Renal cortex interstitium (tissue), 15 donors: Measurements from ENCODE around the gene FYB1. TPM values are rescaled to one million over a fixed set of nuclear protein-coding genes. Genes with fewer than 3 reads are reported as not detected.
A peak's percentile ranks its signal among the peaks of the same experiment; 100 is the strongest.
"Not testable (repeated sequence)": the region's sequence is repeated elsewhere in the genome, so short reads cannot be mapped to it uniquely, and the experiment has no call there.

ENCODE experiments used
- DNase-seq, 11 donors: peaks; one replicate each; pipeline ENCODE4 v3.0.0-alpha.2; 2013; ENCODE audit warnings: low read depth in 9 of 11, low spot score in 4 of 11; ENCODE audit errors: extremely low read depth in 1 of 11
- long read RNA-seq, 16 experiments: transcript quantifications; one replicate each; lab custom pipeline, GENCODE V29; 2026
- polyA plus RNA-seq, 3 donors: library from polyadenylated mRNA; unstranded; fragments of 120-200 nt; gene quantifications; one replicate each; pipeline ENCODE4 v1.2.1, GENCODE V29; 2013; ENCODE audit not compliant: insufficient read length in 3 of 3

FYB1 gene
- polyA plus RNA-seq, result 1 to 10 TPM; 3.9 to 4.4 (median 4.4) TPM
- long read RNA-seq, donor 1, partial matches to known transcripts, result 0 of 1 reads
- long read RNA-seq, donor 1, other reads (novel, unspliced or antisense), result 0 of 1 reads
- long read RNA-seq, donor 2, result 0 reads
- long read RNA-seq, donor 3, result 0 reads
- long read RNA-seq, donor 4, result 0 reads
- long read RNA-seq, donor 5, result 0 reads
- long read RNA-seq, donor 6, result 0 reads
- long read RNA-seq, donor 7, result 0 reads
- long read RNA-seq, donor 8, result 0 reads
- long read RNA-seq, donor 9, result 0 reads
- long read RNA-seq, donor 10, partial matches to known transcripts, result 0 of 1 reads
- long read RNA-seq, donor 10, other reads (novel, unspliced or antisense), result 0 of 1 reads
- long read RNA-seq, donor 11, result 0 reads
- long read RNA-seq, donor 12, partial matches to known transcripts, result 0 of 1 reads
- long read RNA-seq, donor 12, other reads (novel, unspliced or antisense), result 0 of 1 reads
- long read RNA-seq, donor 13, result 0 reads
- long read RNA-seq, donor 14, result 0 reads
- long read RNA-seq, donor 15, result 0 reads
- long read RNA-seq, donor 16, result 0 reads

DNA sequence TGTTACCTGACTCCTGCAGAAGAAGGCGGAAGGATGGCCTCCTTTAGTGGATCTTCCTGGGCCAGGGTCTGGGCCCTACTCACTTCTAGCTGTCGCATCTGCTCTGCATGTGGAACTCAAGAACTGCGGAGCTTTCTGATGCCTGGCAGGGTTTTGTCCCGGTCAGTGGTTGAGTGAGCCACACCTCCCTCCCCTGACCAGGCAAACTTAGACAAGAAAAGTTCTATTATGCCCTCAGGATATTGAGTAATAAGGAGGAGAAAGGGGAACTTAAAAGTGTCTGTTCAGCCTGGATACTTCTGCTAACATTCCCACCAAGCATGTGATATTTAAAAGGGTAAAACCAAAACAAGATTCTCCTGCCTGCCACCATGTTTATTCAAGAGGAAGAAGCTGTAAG is at the start of gene FYB1:
TSS of gene FYB1 (minus strand) at position 127 of the 400 bp plus-strand sequence. CDS start 16,603 bp downstream, outside the sequence.
- DNase-seq, result peak in 2 of 11 donors; percentile 3 to 9

- DNase-seq, result no peak
Observed at GRCh38 chr5:39267186-39267585, 47.8 kb upstream of the FYB1 start.

- no peak for DNase-seq
Observed at GRCh38 chr5:39266442-39266841, 47.1 kb upstream of the FYB1 start.

DNA sequence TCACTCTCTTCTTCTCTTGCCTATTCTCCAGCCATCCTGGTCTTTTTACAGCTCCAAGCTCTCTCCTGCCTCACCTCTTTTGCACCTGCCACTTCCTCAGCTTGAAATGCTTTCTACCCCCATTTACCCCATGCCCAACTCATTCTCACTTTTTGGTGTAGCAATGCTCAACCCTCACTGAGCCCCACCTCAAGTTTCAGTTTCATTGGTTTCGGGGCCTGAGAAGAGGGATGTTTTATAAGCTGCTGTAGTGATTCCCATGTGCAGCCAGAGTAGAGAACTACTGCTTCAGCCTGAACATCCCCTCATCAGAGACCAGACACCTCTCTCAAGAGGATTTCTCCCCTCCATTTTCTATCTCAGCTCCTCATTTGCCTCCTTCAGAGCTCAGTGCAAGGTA is 45.2 kb upstream of the FYB1 start:
- no peak for DNase-seq

- DNase-seq, result no peak
Observed at GRCh38 chr5:39262981-39263380, 43.6 kb upstream of the FYB1 start.

DNA sequence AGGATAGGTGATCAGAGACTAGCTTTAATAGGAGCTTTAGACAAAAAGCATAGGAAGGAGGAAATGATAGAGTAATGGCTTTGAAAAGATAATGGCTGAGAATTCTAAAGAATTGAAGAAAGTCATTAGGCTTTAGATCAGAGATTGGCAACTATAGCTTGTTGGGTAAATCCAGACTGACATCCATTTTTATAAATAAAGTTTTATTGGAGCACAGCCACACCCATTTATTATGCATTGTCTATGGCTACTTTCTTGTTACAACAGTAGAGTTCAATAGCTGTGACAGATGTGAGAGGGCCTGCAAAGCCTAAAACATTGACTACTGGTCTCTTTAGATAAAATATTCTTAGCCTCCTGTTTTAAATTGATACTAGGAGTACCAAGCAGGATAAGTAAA is 40.7 kb upstream of the FYB1 start:
- DNase-seq, result no peak

- peak in 1 of 11 donors; percentile 11 for DNase-seq
Observed at GRCh38 chr5:39257554-39257953, 38.2 kb upstream of the FYB1 start.

GRCh38 chr5:39256477-39257235 is 37.3 kb upstream of the FYB1 start:
- DNase-seq, result no peak

- no peak for DNase-seq
Observed at GRCh38 chr5:39255406-39255805, 36.0 kb upstream of the FYB1 start.

- no peak for DNase-seq
Observed at GRCh38 chr5:39254671-39255070, 35.3 kb upstream of the FYB1 start.

GRCh38 chr5:39253196-39253595 is 33.8 kb upstream of the FYB1 start:
- no peak for DNase-seq

DNA sequence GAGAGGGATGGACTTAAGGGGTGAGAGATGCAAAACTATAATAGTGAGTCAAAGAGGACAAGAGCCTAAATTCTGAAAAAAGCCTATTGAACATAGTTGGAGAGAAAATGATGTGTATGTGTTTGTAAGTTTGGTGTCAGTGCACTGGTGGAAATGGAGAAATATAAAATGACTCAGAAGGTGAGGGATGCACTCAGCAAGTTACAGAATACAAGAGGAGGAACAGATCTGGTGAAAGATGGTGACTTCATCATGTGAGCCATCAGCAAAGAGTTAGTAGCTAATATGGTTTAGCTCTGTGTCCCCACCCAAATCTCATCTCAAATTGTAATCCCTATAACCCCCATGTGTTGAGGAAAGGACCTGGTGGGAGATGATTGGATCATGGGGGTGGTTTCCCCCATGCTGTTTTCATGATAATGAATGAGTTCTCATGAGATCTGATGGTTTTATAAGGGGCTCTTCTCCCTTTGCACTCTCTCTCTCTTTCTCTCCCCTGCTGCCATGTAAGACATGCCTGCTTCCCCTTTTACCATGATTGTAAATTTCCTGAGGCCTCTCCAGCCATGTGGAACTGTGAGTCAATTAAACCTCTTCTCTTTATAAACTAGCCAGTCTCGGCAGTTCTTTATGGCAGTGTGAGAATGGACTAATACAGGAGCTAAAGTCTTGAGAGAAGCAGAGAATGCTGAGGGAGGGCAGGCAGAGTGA is 30.4 kb upstream of the FYB1 start:
- DNase-seq, result no peak

DNA sequence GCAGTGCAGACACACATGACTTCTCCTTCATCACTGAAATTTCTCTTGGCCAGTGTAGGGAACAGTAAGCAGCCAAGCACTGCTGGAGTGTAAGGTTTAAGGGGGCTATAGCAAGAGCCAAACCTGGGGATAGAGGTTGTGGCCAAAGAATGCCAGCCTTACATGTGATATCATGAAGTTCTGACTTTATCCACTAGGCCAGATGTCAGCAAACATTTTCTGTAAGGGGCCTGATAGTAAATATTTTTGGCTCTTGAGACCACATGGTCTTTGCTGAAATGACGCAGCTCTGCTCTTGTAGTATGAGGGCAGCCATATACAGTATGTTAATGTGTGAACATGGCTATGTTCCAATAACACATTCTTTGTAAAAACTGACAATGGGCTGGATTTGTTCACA is 29.7 kb upstream of the FYB1 start:
- DNase-seq, result no peak

GRCh38 chr5:39240750-39241149 is 21.4 kb upstream of the FYB1 start:
- no peak for DNase-seq

DNA sequence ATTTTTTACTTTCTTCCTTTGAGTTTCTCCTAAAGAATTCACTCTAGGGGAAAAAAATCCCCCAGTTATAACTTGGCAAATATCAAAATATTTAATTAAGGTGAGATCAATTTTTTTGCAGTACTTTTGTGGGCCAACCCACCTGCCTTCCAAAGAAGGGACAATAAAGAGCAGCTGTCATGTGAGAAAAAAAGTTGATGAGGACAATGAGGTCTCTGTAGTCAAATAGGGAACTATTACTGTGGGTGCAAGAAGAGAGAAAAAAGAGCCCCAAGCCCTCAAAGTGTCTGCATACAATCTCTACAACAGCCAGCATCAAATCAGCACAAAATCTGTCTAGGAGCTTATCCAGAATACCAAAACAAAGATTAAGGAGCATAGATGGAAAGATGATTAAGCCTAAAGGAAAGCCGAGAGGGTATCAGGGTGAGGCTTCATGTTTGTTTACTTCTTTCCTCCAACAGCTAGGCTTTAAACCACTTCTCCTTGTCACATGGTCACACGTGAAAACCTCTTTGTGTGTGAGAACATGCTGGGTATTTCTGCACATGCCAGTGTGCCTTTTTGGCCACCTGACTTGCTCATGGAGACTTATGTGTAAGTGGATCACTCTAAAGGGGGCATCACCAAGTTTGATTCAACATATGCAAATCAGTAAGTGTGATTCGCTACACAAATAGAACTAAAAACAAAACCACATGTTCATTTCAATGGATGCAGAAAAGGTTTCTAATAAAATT is 19.2 kb upstream of the FYB1 start:
- no peak for DNase-seq

- no peak for DNase-seq
Observed at GRCh38 chr5:39236718-39237117, 17.4 kb upstream of the FYB1 start.

DNA sequence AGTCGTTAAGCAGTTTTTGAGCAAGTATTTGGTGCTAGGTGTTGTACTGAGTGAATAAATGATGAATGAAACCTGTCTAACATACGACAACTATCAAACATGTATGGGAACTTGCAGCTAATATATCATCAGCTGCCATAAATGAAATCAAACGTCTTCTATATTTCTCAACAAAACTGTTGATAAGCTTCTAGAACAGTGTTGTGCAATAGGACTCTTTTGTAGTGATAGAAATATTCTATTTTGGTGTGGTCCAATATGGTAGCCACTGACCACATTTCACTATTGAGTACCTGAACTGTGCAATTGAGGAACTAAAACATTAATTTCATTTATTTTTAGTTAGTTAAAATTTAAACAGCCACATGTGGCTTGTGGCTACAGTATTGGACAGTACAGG is 16.3 kb upstream of the FYB1 start:
- DNase-seq, result no peak

DNA sequence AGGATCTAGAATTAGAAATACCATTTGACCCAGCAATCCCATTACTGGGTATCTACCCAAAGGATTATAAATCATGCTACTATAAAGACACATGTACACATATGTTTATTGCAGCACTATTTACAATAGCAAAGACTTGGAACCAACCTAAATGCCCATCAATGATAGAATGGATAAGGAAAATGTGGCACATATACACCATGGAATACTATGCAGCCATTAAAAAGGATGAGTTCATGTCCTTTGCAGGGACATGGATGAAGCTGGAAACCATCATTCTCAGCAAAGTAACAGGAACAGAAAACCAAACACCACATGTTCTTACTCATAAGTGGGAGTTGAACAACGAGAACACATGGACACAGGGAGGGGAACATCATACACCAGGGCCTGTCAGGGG is 15.1 kb upstream of the FYB1 start:
- not testable (repeated sequence) for DNase-seq

GRCh38 chr5:39233783-39234182 is 14.4 kb upstream of the FYB1 start:
- no peak for DNase-seq
